Frontal cortex (tissue), 4 donors: ENCODE measurements around the gene RAPGEF1. TPM values are rescaled to one million over a fixed set of nuclear protein-coding genes. Genes with fewer than 3 reads are reported as not detected.
A peak's percentile ranks its signal among the peaks of the same experiment; 100 is the strongest.
"Not testable (repeated sequence)": the region's sequence is repeated elsewhere in the genome, so short reads cannot be mapped to it uniquely, and the experiment has no call there.

Source experiments
- DNase-seq, 2 donors: peaks; one replicate each; pipeline ENCODE4 v3.0.0; 2012; ENCODE audit warnings: low spot score in 2 of 2
- FAIRE-seq: peaks from 2 replicates; lab custom pipeline; 2012; peaks lifted over from hg19 to GRCh38; lab: Jason Lieb, UNC
- total RNA-seq: library from RNA; depleted of rRNA; stranded (reverse); fragments of >200 nt; gene quantifications from one replicate; pipeline ENCODE4 v1.2.3, GENCODE V29; 2014
- donor health status: control.
- donor health status: control.
- donor health status: control.

The RAPGEF1 gene
- total RNA-seq, 1 donor from 2014 or later, result 28.1 TPM

- no peak for FAIRE-seq
- no peak for DNase-seq
Measured at GRCh38 chr9:131676431-131676972, 63.4 kb downstream of the RAPGEF1 start.

- FAIRE-seq (no peak), DNase-seq (no peak)
Measured at GRCh38 chr9:131675437-131676022, 64.3 kb downstream of the RAPGEF1 start.

GRCh38 chr9:131674425-131675421 is 65.2 kb downstream of the RAPGEF1 start:
- FAIRE-seq (no peak), DNase-seq (no peak)

- FAIRE-seq, result no peak
- no peak for DNase-seq
Measured at GRCh38 chr9:131673531-131673930, 66.3 kb downstream of the RAPGEF1 start.

- no peak for FAIRE-seq
- DNase-seq, result no peak
Measured at GRCh38 chr9:131673068-131673467, 66.8 kb downstream of the RAPGEF1 start.

GRCh38 chr9:131672451-131672850 is 67.4 kb downstream of the RAPGEF1 start:
- FAIRE-seq (no peak), DNase-seq (no peak)

GRCh38 chr9:131671133-131671520 is 68.7 kb downstream of the RAPGEF1 start:
- no peak for FAIRE-seq

GRCh38 chr9:131670247-131671132 is 69.4 kb downstream of the RAPGEF1 start:
- FAIRE-seq (no peak), DNase-seq (no peak)

More at GRCh38 chr9:131671133-131671520, 68.7 kb downstream of the RAPGEF1 start:
- DNase-seq, result no peak

- FAIRE-seq (no peak), DNase-seq (no peak)
Measured at GRCh38 chr9:131669269-131670157, 70.4 kb downstream of the RAPGEF1 start.

- FAIRE-seq (no peak), DNase-seq (peak in 1 of 2 donors; percentile 48)
Measured at GRCh38 chr9:131668439-131669268, 71.2 kb downstream of the RAPGEF1 start.

- FAIRE-seq, result no peak
- DNase-seq, result no peak
Measured at GRCh38 chr9:131668057-131668438, 71.8 kb downstream of the RAPGEF1 start.

GRCh38 chr9:131667576-131667975 is 72.3 kb downstream of the RAPGEF1 start:
- DNase-seq (no peak), FAIRE-seq (no peak)

GRCh38 chr9:131666774-131667173 is 73.1 kb downstream of the RAPGEF1 start:
- DNase-seq, result no peak
- no peak for FAIRE-seq

GRCh38 chr9:131666029-131666428 is 73.8 kb downstream of the RAPGEF1 start:
- DNase-seq (no peak), FAIRE-seq (no peak)

GRCh38 chr9:131663288-131663687 is 76.6 kb downstream of the RAPGEF1 start:
- FAIRE-seq (no peak), DNase-seq (no peak)

- FAIRE-seq, DNase-seq: not testable (repeated sequence)
Measured at GRCh38 chr9:131662289-131662621, 77.6 kb downstream of the RAPGEF1 start.

GRCh38 chr9:131661568-131662288 is 78.1 kb downstream of the RAPGEF1 start:
- FAIRE-seq, result no peak
- no peak for DNase-seq
